ENCODE results near the gene PAPPA.

PAPPA gene

GRCh38 chr9:116323571-116323970 lies 170.0 kb downstream of the PAPPA start:
- DNase-seq: no peak

DNA sequence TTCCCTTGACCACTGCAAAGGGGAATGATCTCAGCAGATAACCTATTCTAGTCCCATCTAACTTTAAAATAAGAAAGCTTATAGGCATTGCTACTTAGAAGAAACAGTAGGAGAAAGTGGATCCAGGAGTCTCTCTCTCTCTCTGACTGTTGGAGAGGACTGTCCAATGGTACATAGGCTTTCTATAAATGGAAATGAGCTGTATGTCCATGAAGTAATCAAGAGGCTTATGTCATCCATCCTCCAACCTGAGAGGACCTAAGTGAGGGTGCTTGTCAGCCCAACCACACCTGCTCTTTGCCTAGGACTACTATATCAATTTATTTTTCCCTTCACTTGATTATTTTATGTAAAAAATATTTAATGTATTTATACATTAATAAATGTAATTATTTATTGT lies 172.3 kb downstream of the PAPPA start:
- no peak for DNase-seq

- no peak for DNase-seq
These were observed 174.3 kb downstream of the PAPPA start for GRCh38 chr9:116327701-116328405.

DNA sequence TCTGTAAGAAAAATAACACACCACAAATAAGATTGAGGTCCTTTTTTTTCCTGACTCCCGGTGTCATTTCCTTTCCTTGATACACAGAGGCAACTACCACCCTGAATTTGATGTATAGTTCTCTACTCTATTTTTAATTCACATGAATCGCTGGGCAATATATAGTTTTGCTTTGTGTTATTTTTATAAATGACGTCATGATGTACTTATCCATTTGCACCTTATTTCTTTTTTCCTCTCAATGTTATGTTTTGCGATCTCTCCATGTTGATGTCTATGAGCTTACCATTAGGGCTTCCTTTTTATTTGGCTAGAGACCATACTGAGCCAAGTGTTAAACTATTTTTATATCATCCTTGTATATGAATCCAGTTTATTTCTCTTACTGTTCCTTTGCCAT lies 175.9 kb downstream of the PAPPA start:
- DNase-seq: no peak

DNA sequence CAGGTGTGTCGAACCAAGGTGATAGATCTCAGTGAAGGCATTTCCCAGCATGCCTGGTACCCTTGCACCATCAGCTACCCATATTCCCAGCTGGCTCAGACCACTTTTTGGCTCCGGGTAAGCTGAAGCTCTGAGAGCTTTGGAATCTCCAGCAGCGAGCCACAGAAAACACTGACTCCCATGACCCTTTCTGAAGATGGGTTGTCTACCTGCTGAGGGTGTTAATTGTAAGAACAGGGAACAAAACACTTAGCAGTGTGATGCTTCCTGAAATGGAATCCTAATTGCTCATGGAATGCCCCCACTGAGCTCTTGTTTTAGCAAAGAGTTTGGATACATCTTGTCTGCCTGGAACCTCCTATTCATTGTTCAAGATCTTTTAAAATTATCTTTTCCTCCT lies 177.7 kb downstream of the PAPPA start:
- no peak for DNase-seq

- no peak for DNase-seq
These were observed 178.5 kb downstream of the PAPPA start for GRCh38 chr9:116332090-116332489.

DNA sequence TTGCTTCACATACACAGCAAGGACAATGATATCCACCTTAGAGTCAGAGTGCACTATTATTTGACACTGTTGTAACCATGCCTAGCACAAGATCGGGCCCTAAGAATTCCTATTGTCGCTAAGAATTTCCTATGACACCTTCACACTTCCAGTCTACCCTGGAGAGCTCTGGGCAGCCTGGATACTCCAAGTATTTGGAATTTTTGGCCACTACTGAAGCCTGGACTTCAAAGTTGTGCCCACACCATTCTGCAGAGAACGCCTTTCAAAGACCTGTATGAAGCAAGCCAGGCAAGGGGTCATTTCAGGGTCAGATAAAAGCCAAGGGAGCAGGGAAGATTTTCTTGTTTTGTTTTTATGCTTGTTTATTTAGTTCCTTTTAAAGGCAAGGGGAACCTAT lies 179.7 kb downstream of the PAPPA start:
- DNase-seq: no peak

- no peak for DNase-seq
These were observed 181.1 kb downstream of the PAPPA start for GRCh38 chr9:116334546-116335150.

GRCh38 chr9:116335392-116335791 lies 181.8 kb downstream of the PAPPA start:
- no peak for DNase-seq

GRCh38 chr9:116336133-116336862 lies 182.7 kb downstream of the PAPPA start:
- DNase-seq: no peak

DNA sequence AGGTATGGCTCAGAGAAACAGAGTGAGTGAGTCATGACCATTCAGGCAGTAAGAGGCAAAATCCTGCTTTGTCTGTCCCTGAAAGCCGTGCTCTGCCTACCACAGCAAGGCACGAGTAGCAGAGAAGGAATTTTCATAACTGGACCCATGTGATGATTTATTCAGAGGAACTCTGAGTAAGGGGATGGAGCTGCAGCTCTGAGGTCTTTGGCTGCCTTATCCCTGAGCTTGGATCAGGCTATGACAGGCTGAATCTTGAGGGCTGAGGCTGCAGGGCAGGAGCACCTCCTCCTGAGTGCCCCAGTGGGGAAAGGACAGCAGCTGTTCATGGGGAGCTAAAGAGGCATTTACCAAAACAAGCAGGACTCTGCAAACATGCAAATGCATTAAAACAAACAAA lies 183.4 kb downstream of the PAPPA start:
- DNase-seq: no peak

DNA sequence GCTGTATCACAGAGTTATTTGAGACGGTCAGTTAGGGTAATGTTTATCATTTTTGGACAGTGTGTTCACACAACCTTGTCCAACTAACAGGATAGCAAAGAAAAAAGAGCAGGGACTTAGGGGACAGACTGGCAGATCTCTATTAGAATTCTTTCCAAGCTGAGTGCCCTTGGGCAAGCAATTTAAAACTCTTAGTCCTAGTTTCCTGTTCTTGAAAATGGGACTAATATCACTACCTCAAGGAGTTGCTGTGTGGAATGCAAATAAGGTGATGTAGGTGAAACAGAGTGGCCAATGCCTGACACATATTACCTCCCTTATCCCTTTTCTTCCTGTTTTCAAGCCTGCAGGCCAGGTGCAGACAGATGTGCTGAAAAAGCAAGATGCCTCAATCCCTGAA lies 186.7 kb downstream of the PAPPA start:
- no peak for DNase-seq

GRCh38 chr9:116342061-116342460 lies 188.5 kb downstream of the PAPPA start:
- no peak for DNase-seq

GRCh38 chr9:116342941-116343340 lies 189.3 kb downstream of the PAPPA start:
- no peak for DNase-seq

DNA sequence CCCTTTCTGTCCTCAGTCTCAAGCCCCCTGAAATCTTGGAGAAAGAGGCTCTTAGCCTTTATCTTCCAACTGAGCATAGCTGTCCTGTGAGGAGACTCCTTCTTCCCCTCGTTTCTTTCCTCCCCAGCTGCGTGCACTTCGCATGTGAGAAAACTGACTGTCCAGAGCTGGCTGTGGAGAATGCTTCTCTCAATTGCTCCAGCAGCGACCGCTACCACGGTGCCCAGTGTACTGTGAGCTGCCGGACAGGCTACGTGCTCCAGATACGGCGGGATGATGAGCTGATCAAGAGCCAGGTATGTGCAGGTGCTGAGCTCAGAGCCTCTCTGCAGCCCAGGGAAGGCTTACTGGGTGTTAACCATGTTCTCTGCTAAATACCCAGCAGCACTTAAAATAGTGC lies 190.8 kb downstream of the PAPPA start:
- no peak for DNase-seq

DNA sequence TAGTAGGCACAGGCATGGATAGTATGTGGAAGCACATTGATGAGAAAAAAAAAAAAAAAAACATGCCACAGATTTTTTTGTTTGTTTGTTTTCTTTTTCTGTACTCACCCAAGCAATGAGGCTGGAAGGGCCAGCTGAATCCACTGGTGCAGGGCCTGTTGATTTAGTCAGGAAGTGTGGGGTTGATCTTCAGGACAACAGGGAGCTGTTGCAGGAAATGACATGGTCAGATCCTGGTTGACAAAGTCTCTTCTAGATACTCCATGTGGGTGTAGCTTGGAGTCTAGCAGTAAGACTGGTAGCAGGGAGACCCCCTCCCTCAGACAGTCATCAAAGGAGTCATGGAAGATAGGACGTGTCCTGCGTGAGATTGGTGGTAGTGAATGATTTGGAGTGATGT lies 191.8 kb downstream of the PAPPA start:
- DNase-seq: no peak

GRCh38 chr9:116345817-116346216 lies 192.2 kb downstream of the PAPPA start:
- DNase-seq: no peak

DNA sequence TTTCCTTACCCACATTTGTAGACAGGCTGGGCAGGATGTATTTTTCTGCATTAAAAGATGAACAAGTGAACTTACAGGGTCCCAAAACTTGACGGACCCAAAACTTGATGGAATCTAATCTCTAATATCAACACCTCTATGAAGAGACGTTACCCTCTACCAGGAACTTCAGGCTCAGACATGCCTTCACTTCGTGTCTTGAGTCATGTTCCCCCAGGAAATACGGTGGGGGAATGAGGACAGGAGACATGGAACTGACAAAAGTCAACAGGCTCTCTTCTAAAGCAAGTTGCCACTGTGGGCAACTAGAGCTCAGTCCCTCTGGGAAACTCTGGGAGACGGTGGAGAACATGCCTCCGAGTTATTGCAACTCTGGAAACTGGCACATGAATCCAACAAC lies 196.1 kb downstream of the PAPPA start:
- no peak for DNase-seq

GRCh38 chr9:116350213-116350612 lies 196.6 kb downstream of the PAPPA start:
- DNase-seq: no peak

- no peak for DNase-seq
These were observed 199.4 kb downstream of the PAPPA start for GRCh38 chr9:116352958-116353357.

- no peak for DNase-seq
These were observed 201.7 kb downstream of the PAPPA start for GRCh38 chr9:116355153-116355921.

GRCh38 chr9:116358251-116358650 lies 204.7 kb downstream of the PAPPA start:
- DNase-seq: no peak

DNA sequence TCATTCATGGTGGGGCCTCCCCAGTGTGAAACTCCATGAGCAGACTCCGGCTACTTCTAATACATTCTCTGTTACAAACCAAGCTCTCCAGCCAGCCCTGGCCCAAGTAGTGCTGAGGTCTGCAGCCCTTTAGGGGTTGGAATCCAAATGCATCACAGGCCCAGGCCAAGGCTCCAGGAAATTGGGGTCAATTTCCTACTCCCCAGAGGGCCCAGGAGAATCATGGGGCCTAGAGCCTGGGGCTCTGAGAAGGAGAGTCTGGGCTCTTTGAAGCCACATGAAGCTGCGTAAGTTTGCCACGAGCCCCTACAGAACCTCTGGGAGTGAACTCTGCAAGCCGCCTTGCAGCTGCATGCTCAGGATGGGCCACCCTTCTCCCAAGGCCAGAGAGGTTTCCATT lies 206.4 kb downstream of the PAPPA start:
- DNase-seq: no peak

DNA sequence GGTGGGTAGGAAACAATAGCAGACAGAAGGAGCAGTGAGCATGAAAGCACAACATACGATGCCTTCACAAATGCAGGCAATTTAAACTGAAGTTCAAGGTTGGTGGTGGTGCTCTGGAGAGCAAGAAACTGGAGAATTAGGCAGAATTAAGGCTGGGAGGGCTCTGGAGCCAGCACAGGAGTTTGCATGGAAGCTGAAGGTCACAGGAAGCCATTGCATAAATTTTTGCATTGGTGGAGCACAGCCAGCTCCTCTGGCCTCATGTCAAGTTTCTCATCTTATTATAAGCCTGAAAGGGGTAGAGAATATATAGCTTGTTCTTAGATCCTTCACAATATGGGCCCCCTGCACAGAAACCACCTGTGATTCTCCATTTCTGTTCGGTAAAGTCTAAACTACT lies 207.4 kb downstream of the PAPPA start:
- no peak for DNase-seq
